ENCODE results near the gene SLC16A12.

Gene SLC16A12

DNA sequence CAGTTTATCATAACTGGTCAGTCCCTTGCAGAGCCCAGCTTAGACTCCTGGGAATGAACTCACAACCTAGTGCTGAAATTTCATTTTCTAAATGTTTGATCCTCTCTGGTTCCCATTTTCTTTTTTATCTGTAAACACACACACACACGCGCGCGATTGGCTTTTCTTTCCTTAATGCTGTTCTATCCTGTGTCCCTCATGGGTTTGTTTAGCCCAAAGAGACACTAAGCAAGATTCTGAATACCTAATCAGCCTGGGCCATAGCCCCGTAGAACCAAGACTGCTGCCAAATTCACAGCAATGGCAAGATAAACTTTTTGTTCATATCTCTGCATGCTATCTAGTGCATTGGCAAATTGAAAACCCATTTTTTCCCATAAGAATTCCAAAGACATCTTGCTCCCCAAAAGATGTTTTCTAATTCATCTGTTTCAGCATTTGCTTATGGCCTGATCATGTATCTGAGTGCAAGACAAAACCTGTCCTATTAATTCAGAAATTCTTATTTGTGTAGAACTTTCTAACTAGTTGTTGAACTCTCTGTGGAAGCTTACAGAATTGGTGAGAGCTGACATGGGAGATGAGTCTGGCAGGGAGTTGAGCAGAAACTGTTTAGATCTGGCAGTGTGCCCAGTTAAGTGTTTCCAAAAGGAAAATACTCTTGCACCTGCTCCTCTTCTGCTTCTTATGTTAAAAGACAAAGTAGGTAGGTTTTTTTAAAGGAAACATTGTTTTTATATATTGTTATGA is 144.7 kb downstream of the SLC16A12 start:
- no peak for DNase-seq (ENCODE audit: low read depth in 2 of 2)

DNA sequence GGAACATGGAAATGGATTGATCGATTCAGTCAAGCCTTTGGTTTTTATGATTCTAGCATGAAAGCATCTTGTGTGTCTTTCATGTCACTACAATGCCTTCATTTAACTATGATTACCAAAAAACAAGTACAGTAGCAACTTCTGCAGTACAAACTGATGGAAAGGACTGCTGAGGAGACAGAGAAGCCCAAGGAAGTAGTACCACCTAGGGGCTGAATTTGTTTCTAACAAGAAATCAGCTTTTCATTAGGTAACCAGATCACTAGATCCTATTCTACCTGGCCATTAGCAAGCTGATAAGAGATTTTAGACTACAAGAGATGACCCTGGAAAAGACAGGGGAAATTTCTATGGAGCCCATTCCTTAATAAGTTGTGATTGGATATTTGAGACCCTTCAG is 146.1 kb downstream of the SLC16A12 start:
- DNase-seq (ENCODE audit: low read depth in 2 of 2), result no peak

DNA sequence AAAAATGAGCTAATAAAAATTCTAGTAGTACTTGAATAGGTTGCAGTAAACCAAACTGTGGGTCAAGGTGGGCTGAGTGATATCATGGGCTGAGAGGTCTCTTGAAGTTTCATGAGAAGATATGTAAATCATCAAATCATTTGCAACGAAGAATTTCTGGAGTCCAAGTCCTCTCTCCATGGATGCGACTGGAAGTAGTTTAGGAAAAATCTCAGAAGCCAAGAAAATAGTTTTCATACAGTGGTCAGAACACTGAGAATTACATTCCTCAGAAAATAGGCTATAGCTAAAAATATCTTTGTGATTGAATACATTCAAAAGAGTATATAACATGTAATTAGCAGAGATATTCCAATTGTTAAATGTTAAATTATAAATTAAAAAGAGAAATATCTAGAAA is 146.6 kb downstream of the SLC16A12 start:
- no peak for DNase-seq (ENCODE audit: low read depth in 2 of 2)

DNA sequence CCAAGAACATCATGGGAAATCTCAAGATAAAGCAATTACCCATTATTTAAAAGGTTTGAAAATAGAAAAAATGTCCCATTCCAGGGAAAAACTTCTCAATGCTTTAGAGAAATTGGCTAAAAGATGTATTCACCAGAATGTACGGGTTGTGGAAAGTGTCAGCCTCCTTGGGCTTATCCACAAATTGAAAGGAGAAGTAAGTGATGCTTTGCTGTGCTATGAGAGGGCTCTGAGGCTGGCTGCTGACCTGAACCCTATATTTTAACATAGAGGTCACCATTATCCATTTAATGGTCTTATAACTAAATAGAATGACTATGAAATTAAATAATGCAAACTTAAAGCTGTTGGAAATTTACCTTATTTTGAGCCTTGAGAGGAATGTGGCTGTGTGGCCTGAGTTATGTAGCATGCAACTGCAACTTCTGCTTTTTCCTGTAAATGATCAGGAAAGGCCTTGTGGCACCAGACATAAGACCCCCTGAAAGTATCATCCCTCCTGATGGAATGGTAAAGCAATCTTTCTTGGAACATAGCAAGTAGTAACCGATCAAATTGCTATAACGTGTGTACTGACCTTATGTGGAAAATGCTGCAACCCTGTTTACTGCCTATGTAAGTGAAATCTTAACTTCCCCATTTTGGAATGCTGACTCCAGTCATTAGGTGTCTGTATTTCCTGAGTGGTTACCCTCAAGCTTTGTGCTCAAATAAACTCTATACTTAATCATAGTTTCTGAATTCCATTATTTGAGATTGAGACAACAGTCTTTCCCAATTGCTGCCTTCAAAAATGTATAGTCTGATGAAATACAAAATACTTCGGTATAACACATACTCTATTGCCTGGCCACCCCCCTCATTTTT is 150.7 kb downstream of the SLC16A12 start:
- no peak for DNase-seq (ENCODE audit: low read depth in 2 of 2)

DNA sequence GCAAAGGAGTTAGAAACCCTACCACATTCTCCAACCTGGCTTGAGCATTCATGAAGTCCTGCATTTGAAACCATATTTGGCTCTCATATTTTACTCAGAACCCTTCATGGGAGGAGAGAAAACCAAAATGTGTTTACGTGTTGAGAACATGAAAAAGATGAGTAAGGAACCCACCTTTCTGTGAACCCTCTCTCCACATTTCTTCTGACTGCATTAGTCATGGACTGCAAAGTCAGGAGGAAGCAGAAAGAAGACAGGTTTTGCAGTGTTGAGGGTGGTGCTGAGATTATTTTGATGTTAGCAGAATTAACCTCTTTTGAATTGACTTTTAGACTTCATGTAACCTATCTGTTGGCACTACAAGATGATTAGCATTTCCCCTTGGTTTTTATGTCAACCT is 152.6 kb downstream of the SLC16A12 start:
- DNase-seq (ENCODE audit: low read depth in 2 of 2), result no peak

Data from stimulated activated CD4-positive, alpha-beta T cell treated with anti-CD3 and anti-CD28 coated beads, Interleukin-1b, Interleukin-23, amount 100 ng/mL, for 1 hour (primary cell).